ENCODE results near the gene SAG.

GRCh38 chr2:233386382-233387041 lies 78.9 kb downstream of the SAG start:
- TF ChIP-seq, protein P1, sequence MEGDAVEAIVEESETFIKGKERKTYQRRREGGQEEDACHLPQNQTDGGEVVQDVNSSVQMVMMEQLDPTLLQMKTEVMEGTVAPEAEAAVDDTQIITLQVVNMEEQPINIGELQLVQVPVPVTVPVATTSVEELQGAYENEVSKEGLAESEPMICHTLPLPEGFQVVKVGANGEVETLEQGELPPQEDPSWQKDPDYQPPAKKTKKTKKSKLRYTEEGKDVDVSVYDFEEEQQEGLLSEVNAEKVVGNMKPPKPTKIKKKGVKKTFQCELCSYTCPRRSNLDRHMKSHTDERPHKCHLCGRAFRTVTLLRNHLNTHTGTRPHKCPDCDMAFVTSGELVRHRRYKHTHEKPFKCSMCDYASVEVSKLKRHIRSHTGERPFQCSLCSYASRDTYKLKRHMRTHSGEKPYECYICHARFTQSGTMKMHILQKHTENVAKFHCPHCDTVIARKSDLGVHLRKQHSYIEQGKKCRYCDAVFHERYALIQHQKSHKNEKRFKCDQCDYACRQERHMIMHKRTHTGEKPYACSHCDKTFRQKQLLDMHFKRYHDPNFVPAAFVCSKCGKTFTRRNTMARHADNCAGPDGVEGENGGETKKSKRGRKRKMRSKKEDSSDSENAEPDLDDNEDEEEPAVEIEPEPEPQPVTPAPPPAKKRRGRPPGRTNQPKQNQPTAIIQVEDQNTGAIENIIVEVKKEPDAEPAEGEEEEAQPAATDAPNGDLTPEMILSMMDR (conservative IDR thresholded peaks at IDR 0.05; ENCODE audit: low read length): no peak
- no peak for TF ChIP-seq EZH2phosphoT487 (IDR thresholded peaks at IDR 0.05; ENCODE audit: borderline replicate concordance, low read depth, low read length)

All from OCI-LY7 (cell line).